ENCODE data around the gene CXXC4. TPM values are rescaled to one million over a fixed set of nuclear protein-coding genes. Genes with fewer than 3 reads are reported as not detected.
A peak's percentile ranks its signal among the peaks of the same experiment; 100 is the strongest.

The CXXC4 gene
- total and polyA plus RNA-seq, 12 donors = 0.46 to 6.0 (median 4.0) TPM

- 3 to 6% methylated on average over 8 of the region's 8 CpGs for WGBS, 2 donors
- intact Hi-C loops (cut with DNase I) = no loop called here
- no peak for ATAC-seq
These were observed 69.7 kb downstream of the CXXC4 start for GRCh38 chr4:104424989-104425388.

DNA sequence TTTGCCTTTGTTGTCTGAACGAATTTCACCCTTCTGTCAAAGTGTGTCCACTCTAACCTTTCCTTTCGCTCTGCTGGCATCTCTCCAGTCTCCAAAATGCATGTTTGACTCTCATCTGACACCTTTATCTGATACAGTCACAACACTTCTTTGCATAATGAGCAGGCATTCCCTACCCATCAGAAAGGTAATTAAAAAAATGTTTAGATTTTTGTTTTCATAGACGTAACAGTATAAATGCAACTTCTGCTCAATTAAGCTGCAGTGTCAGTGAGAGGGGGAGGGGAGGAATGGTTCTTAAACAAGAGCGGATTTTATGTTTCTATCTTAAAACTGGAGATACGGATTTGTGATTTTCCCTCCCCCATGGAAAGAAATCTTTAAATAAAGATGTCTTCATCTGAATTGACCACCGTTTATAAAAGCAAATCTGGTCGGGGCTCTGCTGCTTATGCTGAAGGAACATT is 70.2 kb downstream of the CXXC4 start:
- no peak for DNase-seq
- WGBS, 2 donors = 16 to 17% methylated on average over 7 of the region's 7 CpGs
- TF ChIP-seq, protein P1, sequence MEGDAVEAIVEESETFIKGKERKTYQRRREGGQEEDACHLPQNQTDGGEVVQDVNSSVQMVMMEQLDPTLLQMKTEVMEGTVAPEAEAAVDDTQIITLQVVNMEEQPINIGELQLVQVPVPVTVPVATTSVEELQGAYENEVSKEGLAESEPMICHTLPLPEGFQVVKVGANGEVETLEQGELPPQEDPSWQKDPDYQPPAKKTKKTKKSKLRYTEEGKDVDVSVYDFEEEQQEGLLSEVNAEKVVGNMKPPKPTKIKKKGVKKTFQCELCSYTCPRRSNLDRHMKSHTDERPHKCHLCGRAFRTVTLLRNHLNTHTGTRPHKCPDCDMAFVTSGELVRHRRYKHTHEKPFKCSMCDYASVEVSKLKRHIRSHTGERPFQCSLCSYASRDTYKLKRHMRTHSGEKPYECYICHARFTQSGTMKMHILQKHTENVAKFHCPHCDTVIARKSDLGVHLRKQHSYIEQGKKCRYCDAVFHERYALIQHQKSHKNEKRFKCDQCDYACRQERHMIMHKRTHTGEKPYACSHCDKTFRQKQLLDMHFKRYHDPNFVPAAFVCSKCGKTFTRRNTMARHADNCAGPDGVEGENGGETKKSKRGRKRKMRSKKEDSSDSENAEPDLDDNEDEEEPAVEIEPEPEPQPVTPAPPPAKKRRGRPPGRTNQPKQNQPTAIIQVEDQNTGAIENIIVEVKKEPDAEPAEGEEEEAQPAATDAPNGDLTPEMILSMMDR (IDR thresholded peaks at IDR 0.05) = no peak
- peaks cover 0 to 2% (median 0%) of the 10 kb centered on the region in 11 donors for H3K9me3 ChIP-seq
- intact Hi-C loops (cut with DNase I) = no loop called here
- peak overlapping the region in 9 of 10 donors; percentile 32 to 54 (median 51) for H3K4me3 ChIP-seq
- H3K36me3 ChIP-seq = no peaks in the 10 kb centered on the region
- peaks cover 0 to 4% (median 0%) of the 10 kb centered on the region in 7 donors for H3K27me3 ChIP-seq
- ATAC-seq = no peak
- no peaks in the 10 kb centered on the region for H3K4me1 ChIP-seq
- no peak overlapping the region for H3K27ac ChIP-seq

More at GRCh38 chr4:104424989-104425388, 69.7 kb downstream of the CXXC4 start:
- Histone ChIP-seq H3K4me1 (no peaks in the 10 kb centered on the region), H3K4me3 (peak overlapping the region in 9 of 10 donors; percentile 32 to 54 (median 51)), H3K27me3 (peaks cover 0 to 4% (median 0%) of the 10 kb centered on the region in 7 donors), H3K9me3 (peaks cover 0 to 2% (median 0%) of the 10 kb centered on the region in 11 donors), H3K36me3 (no peaks in the 10 kb centered on the region), H3K27ac (no peak overlapping the region)
- no peak for DNase-seq
- TF ChIP-seq, protein P1 (IDR thresholded peaks at IDR 0.05) = no peak

DNA sequence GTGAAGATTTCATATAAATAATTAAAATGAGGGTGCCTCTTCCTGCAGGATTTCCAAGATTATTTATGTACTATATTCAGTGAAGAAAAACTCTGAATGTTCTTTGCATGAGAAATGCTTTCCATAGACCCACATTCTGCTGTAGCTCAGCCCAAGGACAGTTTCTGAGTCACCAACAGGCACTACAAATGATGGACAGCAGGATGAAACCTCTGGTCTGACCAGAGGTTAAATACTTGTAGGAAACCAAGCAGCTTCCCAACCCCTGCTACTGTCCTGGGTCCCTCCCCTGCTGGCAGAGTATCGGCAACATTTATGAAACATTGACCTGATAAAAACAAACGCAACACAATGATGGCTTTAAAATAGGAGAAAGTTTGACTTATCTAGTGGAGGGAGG is 73.1 kb downstream of the CXXC4 start:
- intact Hi-C loops (cut with DNase I) = no loop called here
- Histone ChIP-seq H3K27ac (no peak overlapping the region), H3K4me1 (no peaks in the 10 kb centered on the region), H3K9me3 (no peaks in the 10 kb centered on the region), H3K36me3 (no peaks in the 10 kb centered on the region), H3K27me3 (peaks cover 0 to 4% (median 0%) of the 10 kb centered on the region in 7 donors), H3K4me3 (no peak overlapping the region)
- WGBS, 2 donors = 55 to 62% methylated on average over 2 of the region's 2 CpGs
- TF ChIP-seq, protein P1 (IDR thresholded peaks at IDR 0.05) = no peak
- DNase-seq (no peak), ATAC-seq (no peak)

DNA sequence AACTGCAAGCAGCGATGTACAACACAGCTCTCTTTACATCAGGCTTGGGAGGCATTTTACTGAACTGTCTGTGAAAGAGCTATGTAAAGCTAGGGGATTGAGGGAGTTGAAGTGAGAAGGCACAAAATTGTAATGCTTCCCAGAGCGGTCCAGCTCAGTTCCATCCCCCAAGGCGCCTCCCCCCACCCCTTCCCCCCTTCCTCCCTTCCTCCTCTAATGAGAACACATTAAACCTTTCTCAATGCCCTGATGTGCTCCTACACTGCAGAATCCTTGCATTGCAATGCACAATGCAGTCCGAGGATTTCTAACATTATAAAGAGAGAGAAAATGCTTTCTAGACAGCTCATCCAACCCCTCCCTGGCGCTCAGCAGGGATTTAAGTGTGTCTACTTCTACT is 73.9 kb downstream of the CXXC4 start:
- WGBS, 2 donors = 42 to 45% methylated on average over 5 of the region's 5 CpGs
- TF ChIP-seq, protein P1 (IDR thresholded peaks at IDR 0.05) = no peak
- Histone ChIP-seq H3K27ac (no peak overlapping the region), H3K9me3 (no peaks in the 10 kb centered on the region), H3K36me3 (no peaks in the 10 kb centered on the region), H3K4me3 (no peak overlapping the region), H3K4me1 (no peaks in the 10 kb centered on the region), H3K27me3 (peaks cover 0 to 1% (median 0%) of the 10 kb centered on the region in 7 donors)
- DNase-seq = no peak
- no peak for ATAC-seq
- intact Hi-C loops (cut with DNase I) = no loop called here
